K562 (cell line): ENCODE measurements around the gene TIMM23. TPM values are rescaled to one million over a fixed set of nuclear protein-coding genes. Genes with fewer than 3 reads are reported as not detected.

Experiments used
- CHD2 ChIP-seq: IDR thresholded peaks from 2 replicates; pipeline ENCODE4 v1.6.1; 2011; ENCODE audit warnings: low read depth, low read length
- E2F5 ChIP-seq: sonication (generic); formaldehyde crosslinking; IDR thresholded peaks from 2 replicates; pipeline ENCODE4 v1.8.0; 2022; ENCODE audit warnings: mild to moderate bottlenecking, missing genetic modification reagents
- ESRRA ChIP-seq: fragments of 450-650 bp; IDR thresholded peaks from 2 replicates; pipeline ENCODE4 v1.6.1; 2014; ENCODE audit warnings: low read depth, mild to moderate bottlenecking, moderate library complexity, borderline replicate concordance
- GABPB1 ChIP-seq: sonication (generic); formaldehyde crosslinking; IDR thresholded peaks from 2 replicates; pipeline ENCODE4 v1.8.0; 2022; ENCODE audit warnings: mild to moderate bottlenecking, missing genetic modification reagents
- JUNB ChIP-seq: fragments of 450-650 bp; formaldehyde crosslinking; conservative IDR thresholded peaks from 2 replicates; pipeline ENCODE4 v1.4.0; 2020; ENCODE audit warnings: mild to moderate bottlenecking
- NCOA1 ChIP-seq: fragments of 450-650 bp; IDR thresholded peaks from 2 replicates; pipeline ENCODE4 v1.6.1; 2016; ENCODE audit warnings: low read depth
- NFE2 ChIP-seq: IDR thresholded peaks from 2 replicates; pipeline ENCODE4 v1.6.1; 2014; ENCODE audit warnings: antibody characterized with exemption, low read depth
- PRPF4 ChIP-seq: fragments of 200-400 bp; formaldehyde crosslinking; IDR thresholded peaks from one replicate; pipeline ENCODE4 v1.6.1; 2017; ENCODE audit warnings: low read length, low read depth, mild to moderate bottlenecking; ENCODE audit not compliant: insufficient read depth, poor library complexity, severe bottlenecking
- RBM17 ChIP-seq: fragments of 200-400 bp; formaldehyde crosslinking; IDR thresholded peaks from 2 replicates; pipeline ENCODE4 v1.6.1; 2017; ENCODE audit warnings: low read depth, mild to moderate bottlenecking, low read length, borderline replicate concordance
- RBM22 ChIP-seq: fragments of 200-400 bp; formaldehyde crosslinking; IDR thresholded peaks from 2 replicates; pipeline ENCODE4 v1.6.1; 2018; ENCODE audit warnings: low read length, low read depth; ENCODE audit not compliant: poor library complexity, severe bottlenecking
- SFPQ ChIP-seq: fragments of 200-400 bp; formaldehyde crosslinking; IDR thresholded peaks from 2 replicates; pipeline ENCODE4 v1.6.1; 2017; ENCODE audit warnings: mild to moderate bottlenecking, low read depth, low read length, moderate library complexity
- ZNF175 ChIP-seq: fragments of 200-800 bp; sonication (Bioruptor generic); IDR thresholded peaks from 2 replicates; pipeline ENCODE4 v1.6.1; 2016; ENCODE audit warnings: low read depth, mild to moderate bottlenecking, missing genetic modification characterization, missing compliant biosample characterization
- ZNF436 ChIP-seq: fragments of 250-450, 450-650 bp; sonication (Bioruptor Pico); formaldehyde crosslinking; IDR thresholded peaks from 2 replicates; pipeline ENCODE4 v1.7.0; 2020; ENCODE audit warnings: mild to moderate bottlenecking
- ZNF561 ChIP-seq: fragments of 450-650 bp; formaldehyde crosslinking; conservative IDR thresholded peaks from 2 replicates; pipeline ENCODE4 v1.4.0; 2020; ENCODE audit warnings: mild to moderate bottlenecking, moderate library complexity
- polyA plus RNA-seq, 8 experiments: library from polyadenylated mRNA; depleted of rRNA in 4 of 8; stranded (reverse) in 5 of 8; unstranded in 3 of 8; fragments of >200 nt; fragmentation: Nextera tagmentation in 2 of 8; fragmentation: Illumina TruSeq in 1 of 8; extraction: Ambion mirVana in 2 of 8; extraction: Trizol in 1 of 8; gene quantifications; 2 replicates each; pipeline versions ENCODE4 v1.2.1 to v1.2.3, GENCODE V29; 2011 to 2014; ENCODE audit warnings: inconsistent platforms in 1 of 8, missing spikeins in 1 of 8
- total RNA-seq, 7 experiments: library from RNA; depleted of rRNA in 6 of 7; stranded (reverse); fragments of >200 nt in 6 of 7; fragmentation: Illumina TruSeq in 2 of 7; extraction: Trizol in 2 of 7; gene quantifications; 2 replicates each; pipeline versions ENCODE4 v1.2.1 to v1.2.3, GENCODE V29; 2011 to 2021; ENCODE audit warnings: low replicate concordance in 1 of 7
- TF ChIP-seq, protein P1 (sequence below): fragments of 250-450 bp; sonication (Bioruptor Pico); IDR thresholded peaks from 2 replicates; pipeline ENCODE4 v1.4.0; 2020; ENCODE audit warnings: borderline replicate concordance
- TF ChIP-seq, protein P2 (sequence below): fragments of 450-650 bp; IDR thresholded peaks from 2 replicates; pipeline ENCODE4 v1.6.1; 2017; ENCODE audit warnings: antibody characterized with exemption, mild to moderate bottlenecking

Gene TIMM23
- total and polyA plus RNA-seq, 9 of the 15 experiments (the other 6 are each of a cell fraction or from before 2014, with no cell fraction given), result 148 to 280 (median 183) TPM

GRCh38 chr10:46030091-46030937, 58.0 kb downstream of the TIMM23 start, which contains the start of gene NCOA4 (continued):
- TF ChIP-seq SFPQ, result no peak
- TF ChIP-seq, protein P1, sequence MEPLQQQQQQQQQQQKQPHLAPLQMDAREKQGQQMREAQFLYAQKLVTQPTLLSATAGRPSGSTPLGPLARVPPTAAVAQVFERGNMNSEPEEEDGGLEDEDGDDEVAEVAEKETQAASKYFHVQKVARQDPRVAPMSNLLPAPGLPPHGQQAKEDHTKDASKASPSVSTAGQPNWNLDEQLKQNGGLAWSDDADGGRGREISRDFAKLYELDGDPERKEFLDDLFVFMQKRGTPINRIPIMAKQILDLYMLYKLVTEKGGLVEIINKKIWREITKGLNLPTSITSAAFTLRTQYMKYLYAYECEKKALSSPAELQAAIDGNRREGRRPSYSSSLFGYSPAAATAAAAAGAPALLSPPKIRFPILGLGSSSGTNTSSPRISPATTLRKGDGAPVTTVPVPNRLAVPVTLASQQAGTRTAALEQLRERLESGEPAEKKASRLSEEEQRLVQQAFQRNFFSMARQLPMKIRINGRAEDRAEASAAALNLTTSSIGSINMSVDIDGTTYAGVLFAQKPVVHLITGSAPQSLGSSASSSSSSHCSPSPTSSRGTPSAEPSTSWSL (CRISPR knock-in tag), result 0 out of 2 replicates have a peak, but pooled peaks have one; percentile 13
- peak; percentile 70 for TF ChIP-seq GABPB1 (CRISPR knock-in tag)
- peak; percentile 99 for TF ChIP-seq ESRRA
- no peak for TF ChIP-seq ZNF175 (CRISPR knock-in tag)
- TF ChIP-seq ZNF436, result no peak
- 0 out of 2 replicates have a peak, but pooled peaks have one; percentile 22 for TF ChIP-seq NCOA1
- TF ChIP-seq CHD2, result peak; percentile 99
- no peak for TF ChIP-seq PRPF4
- TF ChIP-seq, protein P2, sequence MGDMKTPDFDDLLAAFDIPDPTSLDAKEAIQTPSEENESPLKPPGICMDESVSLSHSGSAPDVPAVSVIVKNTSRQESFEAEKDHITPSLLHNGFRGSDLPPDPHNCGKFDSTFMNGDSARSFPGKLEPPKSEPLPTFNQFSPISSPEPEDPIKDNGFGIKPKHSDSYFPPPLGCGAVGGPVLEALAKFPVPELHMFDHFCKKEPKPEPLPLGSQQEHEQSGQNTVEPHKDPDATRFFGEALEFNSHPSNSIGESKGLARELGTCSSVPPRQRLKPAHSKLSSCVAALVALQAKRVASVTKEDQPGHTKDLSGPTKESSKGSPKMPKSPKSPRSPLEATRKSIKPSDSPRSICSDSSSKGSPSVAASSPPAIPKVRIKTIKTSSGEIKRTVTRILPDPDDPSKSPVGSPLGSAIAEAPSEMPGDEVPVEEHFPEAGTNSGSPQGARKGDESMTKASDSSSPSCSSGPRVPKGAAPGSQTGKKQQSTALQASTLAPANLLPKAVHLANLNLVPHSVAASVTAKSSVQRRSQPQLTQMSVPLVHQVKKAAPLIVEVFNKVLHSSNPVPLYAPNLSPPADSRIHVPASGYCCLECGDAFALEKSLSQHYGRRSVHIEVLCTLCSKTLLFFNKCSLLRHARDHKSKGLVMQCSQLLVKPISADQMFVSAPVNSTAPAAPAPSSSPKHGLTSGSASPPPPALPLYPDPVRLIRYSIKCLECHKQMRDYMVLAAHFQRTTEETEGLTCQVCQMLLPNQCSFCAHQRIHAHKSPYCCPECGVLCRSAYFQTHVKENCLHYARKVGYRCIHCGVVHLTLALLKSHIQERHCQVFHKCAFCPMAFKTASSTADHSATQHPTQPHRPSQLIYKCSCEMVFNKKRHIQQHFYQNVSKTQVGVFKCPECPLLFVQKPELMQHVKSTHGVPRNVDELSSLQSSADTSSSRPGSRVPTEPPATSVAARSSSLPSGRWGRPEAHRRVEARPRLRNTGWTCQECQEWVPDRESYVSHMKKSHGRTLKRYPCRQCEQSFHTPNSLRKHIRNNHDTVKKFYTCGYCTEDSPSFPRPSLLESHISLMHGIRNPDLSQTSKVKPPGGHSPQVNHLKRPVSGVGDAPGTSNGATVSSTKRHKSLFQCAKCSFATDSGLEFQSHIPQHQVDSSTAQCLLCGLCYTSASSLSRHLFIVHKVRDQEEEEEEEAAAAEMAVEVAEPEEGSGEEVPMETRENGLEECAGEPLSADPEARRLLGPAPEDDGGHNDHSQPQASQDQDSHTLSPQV, result peak; percentile 92
- TF ChIP-seq ZNF561 (CRISPR knock-in tag), result no peak
- TF ChIP-seq RBM22, result peak; percentile 66
- TF ChIP-seq NFE2, result no peak
- no peak for TF ChIP-seq JUNB (CRISPR knock-in tag)
- 0 out of 2 replicates have a peak, but pooled peaks have one; percentile 27 for TF ChIP-seq E2F5 (CRISPR knock-in tag)
- TF ChIP-seq RBM17, result no peak
